ENCODE results near the gene BAIAP2L1.

BAIAP2L1 gene

DNA sequence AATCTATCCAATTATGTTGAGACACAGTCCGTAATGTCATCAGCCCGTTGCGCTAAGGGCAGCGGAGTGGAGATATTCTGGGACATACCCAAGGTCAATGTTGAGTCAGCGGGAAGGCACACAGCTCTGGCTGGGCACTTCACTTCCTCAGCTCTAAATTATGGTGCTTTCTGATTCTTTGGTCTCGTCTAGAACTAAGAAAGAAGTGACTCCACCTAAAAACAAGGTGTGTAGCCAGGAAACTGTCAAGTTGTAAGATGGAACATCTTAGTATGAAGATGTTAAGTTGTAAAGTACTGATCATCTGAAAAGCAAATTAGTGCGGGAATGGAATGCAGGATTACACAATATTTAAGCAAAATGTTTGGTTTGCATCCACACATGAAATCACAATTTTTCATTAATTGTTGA lies 43.1 kb downstream of the BAIAP2L1 start:
- no peak for DNase-seq

DNA sequence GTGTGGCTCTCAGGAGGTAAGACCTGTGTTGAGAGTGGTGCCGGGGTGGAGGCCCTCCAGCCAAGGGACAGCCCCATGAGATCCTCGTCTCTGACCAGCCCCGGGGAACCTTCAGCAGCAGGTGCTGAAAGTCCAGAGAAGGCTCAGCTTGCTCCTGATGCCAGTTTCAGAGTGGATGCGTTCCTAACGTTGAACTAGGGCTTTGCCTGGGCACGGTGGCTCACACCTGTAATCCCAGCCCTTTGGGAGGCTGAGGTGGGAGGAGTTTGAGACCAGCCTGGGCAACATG lies 45.7 kb downstream of the BAIAP2L1 start:
- no peak for DNase-seq

- no peak for DNase-seq
These were observed 46.2 kb downstream of the BAIAP2L1 start for GRCh38 chr7:98354511-98355249.

DNA sequence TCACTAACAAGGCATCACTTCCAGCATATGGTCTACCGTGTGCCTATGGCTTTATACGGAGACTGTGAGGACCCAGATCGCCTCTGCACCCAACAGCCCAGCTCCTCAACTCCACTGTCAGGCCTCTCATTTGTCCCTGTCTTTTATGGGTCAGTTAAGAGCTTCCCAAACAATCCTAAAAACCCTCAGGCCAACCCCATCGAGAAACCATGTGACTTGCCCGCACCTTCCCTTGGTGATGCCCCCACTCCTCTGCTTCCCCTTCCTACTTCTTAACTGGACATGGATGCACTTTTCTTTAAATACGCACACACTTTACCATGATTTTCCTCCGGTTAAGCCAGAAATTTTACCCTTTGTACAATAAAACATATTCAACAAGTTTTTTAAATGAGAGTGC lies 46.8 kb downstream of the BAIAP2L1 start:
- DNase-seq = no peak

DNA sequence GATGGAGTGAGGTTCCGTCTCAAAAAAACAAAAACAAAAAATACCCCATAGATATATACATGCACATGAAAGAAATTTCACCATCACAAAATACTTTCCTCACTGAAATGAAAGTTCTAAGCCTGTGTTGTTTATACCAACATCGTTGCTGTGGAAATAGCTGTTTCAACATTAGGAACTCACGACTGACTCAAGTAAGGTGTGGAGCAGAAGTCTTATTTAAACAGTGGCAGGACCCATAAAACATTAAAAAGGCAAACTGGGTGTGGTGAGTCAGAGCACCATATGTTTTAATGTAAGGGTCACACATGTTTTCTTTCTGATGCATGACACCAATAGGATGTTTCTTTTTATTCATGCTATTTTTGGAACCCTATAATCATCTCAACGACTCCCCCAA lies 48.3 kb downstream of the BAIAP2L1 start:
- no peak for DNase-seq

GRCh38 chr7:98351136-98351535 lies 49.8 kb downstream of the BAIAP2L1 start:
- no peak for DNase-seq

GRCh38 chr7:98348726-98349474 lies 52.0 kb downstream of the BAIAP2L1 start:
- DNase-seq = no peak

DNA sequence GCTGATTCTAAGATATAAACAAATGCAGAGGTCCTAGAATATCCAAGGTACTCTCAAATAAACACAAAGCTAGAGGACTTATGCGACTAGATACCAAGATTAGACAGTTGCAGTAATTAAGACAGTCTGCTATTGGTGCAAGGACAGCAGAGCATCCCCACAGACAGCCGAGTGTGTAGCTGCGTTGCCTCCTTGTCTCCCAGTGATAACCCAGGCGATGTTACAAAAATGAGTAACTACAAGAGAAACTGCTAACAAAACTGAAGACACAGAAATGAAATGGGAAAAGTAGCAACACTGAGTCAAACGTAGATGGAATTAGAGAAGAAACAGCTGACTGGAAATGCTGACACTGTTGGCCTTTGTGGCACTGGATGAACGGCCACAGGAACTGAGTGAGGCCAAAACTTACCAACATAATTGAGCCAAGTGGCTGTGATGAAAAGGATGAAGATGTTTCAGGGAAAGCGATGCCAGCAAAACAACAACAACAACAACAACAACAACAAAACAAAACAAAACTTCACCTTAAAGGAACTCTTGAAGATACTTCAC lies 54.3 kb downstream of the BAIAP2L1 start:
- DNase-seq = no peak

- DNase-seq = no peak
These were observed 59.8 kb downstream of the BAIAP2L1 start for GRCh38 chr7:98341106-98341505.

DNA sequence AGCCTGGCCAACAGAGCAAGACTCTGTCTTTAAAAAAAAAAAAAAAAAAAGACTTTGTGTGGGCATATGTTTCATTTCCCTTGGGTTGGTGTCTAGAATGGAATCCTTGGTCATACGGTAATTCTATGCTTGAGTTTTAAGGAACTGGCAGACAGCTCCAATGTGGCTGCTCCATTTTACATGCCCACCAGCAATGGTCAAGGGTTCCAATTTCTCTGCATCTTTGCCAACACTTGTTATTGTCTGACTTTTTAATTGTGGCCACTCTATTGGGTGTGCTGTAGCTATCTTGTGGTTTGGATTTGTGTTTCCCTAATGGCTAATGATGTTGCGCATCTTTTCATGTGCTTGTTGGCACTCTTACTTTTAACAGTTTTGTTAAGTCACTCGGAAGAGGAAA lies 61.8 kb downstream of the BAIAP2L1 start:
- DNase-seq = no peak

- DNase-seq = no peak
These were observed 62.4 kb downstream of the BAIAP2L1 start for GRCh38 chr7:98338441-98338840.

- no peak for DNase-seq
These were observed 65.4 kb downstream of the BAIAP2L1 start for GRCh38 chr7:98335411-98335977.

DNA sequence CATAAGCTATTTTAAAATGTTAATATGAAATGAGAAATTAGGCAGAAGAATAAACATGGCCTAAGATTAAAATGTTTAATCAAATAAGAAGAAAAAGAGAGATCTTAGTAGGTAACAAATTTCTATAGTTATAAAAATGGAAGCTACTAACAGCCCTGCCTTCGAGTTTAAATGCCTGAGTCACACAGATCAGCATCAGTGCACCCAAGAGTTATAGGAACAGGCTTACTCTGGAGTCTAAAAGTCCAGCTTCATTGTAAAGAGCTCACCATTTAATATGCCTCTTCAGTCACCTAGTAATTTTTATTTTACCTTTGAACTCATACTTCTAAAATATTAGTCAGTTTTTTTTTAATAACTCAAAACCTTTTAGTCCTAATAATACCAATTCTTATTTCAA lies 66.8 kb downstream of the BAIAP2L1 start:
- DNase-seq = no peak

- no peak for DNase-seq
These were observed 69.9 kb downstream of the BAIAP2L1 start for GRCh38 chr7:98330926-98331529.

- DNase-seq = no peak
These were observed 71.0 kb downstream of the BAIAP2L1 start for GRCh38 chr7:98329791-98330373.

- no peak for DNase-seq
These were observed 71.6 kb downstream of the BAIAP2L1 start for GRCh38 chr7:98329100-98329790.

GRCh38 chr7:98324782-98325181 lies 76.1 kb downstream of the BAIAP2L1 start:
- no peak for DNase-seq

GRCh38 chr7:98323597-98324322 lies 77.1 kb downstream of the BAIAP2L1 start:
- DNase-seq = no peak

GRCh38 chr7:98322331-98323270 lies 78.3 kb downstream of the BAIAP2L1 start:
- DNase-seq = no peak

GRCh38 chr7:98321301-98321700 lies 79.6 kb downstream of the BAIAP2L1 start:
- DNase-seq = no peak

DNA sequence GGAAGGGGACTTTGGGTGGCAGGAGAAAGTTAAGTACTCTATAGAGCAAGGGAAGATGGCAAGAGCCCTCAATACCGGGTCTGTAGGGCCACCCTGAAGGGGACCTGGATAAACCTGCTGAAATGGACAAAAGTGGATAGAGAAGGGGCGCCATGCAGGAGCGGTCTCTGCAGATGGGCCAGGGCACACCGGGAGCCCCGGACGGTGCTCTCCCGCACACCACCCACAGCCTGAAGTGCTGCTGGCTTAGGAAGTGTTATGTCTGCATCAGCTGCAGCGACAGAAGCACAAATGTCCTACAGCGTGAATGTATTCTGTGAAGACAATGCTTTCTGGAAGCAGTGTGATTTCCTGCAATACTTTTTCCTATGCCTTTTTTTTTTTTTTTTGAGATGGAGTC lies 81.7 kb downstream of the BAIAP2L1 start:
- DNase-seq = no peak
